Stimulated activated naive CD8-positive, alpha-beta T cell treated with anti-CD3 and anti-CD28 coated beads, Interleukin-15, amount 100 ng/mL, for 72 hours (primary cell): ENCODE data around the gene RASAL1.

Source experiments
- ATAC-seq: fragments of 150-1000 bp; cut with Tn5 transposase; 2 replicates; pipeline ENCODE4 v1.10.0; 2021; ENCODE audit warnings: mild to moderate bottlenecking, moderate library complexity
- DNase-seq, 2 donors: peaks; one replicate each; pipeline ENCODE4 v3.0.0; 2021 to 2022
- H3K27ac Mint-ChIP-seq, 2 donors: one replicate each; pipeline ENCODE4 v1.8.0; 2022; ENCODE audit warnings: mild to moderate bottlenecking in 2 of 2, mixed read lengths in 2 of 2, moderate library complexity in 2 of 2
- H3K27me3 Mint-ChIP-seq: one replicate; pipeline ENCODE4 v1.8.0; 2022; ENCODE audit warnings: mixed read lengths
- H3K4me1 Mint-ChIP-seq: one replicate; pipeline ENCODE4 v1.8.0; 2022; ENCODE audit warnings: mild to moderate bottlenecking, mixed read lengths
- H3K4me3 Mint-ChIP-seq, 2 donors: one replicate each; pipeline ENCODE4 v1.8.0; 2022; ENCODE audit warnings: mild to moderate bottlenecking in 2 of 2, mixed read lengths in 2 of 2, moderate library complexity in 1 of 2
- H3K9me3 Mint-ChIP-seq, 2 donors: one replicate each; pipeline ENCODE4 v1.8.0; 2022; ENCODE audit warnings: mixed read lengths in 2 of 2

Gene RASAL1, protein sequence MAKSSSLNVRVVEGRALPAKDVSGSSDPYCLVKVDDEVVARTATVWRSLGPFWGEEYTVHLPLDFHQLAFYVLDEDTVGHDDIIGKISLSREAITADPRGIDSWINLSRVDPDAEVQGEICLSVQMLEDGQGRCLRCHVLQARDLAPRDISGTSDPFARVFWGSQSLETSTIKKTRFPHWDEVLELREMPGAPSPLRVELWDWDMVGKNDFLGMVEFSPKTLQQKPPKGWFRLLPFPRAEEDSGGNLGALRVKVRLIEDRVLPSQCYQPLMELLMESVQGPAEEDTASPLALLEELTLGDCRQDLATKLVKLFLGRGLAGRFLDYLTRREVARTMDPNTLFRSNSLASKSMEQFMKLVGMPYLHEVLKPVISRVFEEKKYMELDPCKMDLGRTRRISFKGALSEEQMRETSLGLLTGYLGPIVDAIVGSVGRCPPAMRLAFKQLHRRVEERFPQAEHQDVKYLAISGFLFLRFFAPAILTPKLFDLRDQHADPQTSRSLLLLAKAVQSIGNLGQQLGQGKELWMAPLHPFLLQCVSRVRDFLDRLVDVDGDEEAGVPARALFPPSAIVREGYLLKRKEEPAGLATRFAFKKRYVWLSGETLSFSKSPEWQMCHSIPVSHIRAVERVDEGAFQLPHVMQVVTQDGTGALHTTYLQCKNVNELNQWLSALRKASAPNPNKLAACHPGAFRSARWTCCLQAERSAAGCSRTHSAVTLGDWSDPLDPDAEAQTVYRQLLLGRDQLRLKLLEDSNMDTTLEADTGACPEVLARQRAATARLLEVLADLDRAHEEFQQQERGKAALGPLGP

DNA sequence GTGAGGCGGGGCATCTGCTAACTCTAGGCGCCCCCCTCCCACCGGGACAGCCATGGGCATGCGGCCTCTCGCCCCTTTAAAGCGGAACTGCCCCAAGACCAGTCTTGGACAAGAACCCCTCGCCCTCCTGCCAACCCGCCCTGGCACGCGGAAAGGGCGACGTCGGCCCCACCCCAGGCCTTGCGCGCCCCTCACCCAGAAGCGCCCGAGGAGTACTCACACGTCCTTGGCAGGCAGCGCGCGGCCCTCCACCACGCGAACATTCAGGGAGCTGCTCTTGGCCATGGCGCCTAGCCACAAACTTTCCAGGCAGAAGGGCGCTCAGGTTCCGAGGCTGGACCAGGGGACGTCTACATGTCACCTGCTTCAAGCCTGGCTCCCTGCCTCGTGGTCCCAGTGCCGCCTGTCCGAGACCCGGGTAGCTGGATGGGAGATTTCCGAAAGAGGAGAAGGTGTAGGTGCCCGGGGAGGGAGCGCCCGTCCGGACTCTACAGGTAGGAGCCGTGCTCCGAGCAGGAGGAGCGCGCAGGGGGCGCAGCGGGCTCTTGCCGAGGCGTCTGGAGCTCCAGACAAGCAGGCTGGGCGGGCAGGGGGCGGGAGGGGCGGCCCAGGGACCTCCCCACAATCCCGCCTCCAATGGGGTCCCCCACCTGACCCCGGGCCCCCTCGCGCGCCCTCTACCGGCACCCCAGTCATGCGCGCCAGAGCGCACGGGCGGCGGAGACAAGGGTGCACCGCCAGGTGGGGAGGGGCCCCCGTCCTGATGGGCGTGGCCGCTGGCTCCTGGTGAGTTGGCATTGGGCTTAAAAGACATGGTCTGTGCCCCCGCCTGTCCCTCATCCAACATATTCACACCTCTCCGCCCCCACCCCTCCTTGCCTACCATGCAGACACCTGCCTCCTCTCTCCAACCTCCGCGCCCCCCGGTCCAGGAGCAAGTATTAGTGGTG is at the start of gene RASAL1:
TSS of gene RASAL1 (minus strand) at position 584 of the 950 bp plus-strand sequence. CDS start at position 285, 299 bp downstream.
- peaks cover 8% of the 10 kb centered on the region for H3K27me3 Mint-ChIP-seq
- peak; percentile 89 for ATAC-seq
- H3K4me1 Mint-ChIP-seq, result peaks cover 41% of the 10 kb centered on the region
- H3K9me3 Mint-ChIP-seq, result no peaks in the 10 kb centered on the region
- peak; percentile 85 to 89 for DNase-seq
- H3K27ac Mint-ChIP-seq, result peak within 1 kb of the TSS; percentile 49 to 94
- peak within 1 kb of the TSS; percentile 82 to 90 for H3K4me3 Mint-ChIP-seq

DNA sequence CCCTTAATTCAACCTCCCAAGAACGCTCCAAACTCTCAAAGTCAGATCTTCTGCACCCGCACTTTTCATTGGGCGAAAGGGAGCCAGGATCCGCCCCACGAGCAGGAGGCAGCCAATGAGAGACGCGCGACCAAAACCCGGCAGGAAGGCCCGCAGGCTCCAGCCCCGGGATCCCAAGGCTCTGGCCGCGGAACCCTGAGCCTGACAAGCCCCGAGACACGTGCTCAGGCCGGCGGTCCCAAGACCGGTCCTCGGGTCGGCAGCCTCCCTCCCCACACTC is 49.3 kb upstream of the RASAL1 start:
- Mint-ChIP-seq H3K4me3 (peak overlapping the region; percentile 94 to 96), H3K9me3 (no peaks in the 10 kb centered on the region), H3K4me1 (peaks cover 35% of the 10 kb centered on the region), H3K27me3 (no peaks in the 10 kb centered on the region), H3K27ac (peak overlapping the region; percentile 97 to 99)
- ATAC-seq (peak; percentile 90), DNase-seq (peak; percentile 89 to 91)

DNA sequence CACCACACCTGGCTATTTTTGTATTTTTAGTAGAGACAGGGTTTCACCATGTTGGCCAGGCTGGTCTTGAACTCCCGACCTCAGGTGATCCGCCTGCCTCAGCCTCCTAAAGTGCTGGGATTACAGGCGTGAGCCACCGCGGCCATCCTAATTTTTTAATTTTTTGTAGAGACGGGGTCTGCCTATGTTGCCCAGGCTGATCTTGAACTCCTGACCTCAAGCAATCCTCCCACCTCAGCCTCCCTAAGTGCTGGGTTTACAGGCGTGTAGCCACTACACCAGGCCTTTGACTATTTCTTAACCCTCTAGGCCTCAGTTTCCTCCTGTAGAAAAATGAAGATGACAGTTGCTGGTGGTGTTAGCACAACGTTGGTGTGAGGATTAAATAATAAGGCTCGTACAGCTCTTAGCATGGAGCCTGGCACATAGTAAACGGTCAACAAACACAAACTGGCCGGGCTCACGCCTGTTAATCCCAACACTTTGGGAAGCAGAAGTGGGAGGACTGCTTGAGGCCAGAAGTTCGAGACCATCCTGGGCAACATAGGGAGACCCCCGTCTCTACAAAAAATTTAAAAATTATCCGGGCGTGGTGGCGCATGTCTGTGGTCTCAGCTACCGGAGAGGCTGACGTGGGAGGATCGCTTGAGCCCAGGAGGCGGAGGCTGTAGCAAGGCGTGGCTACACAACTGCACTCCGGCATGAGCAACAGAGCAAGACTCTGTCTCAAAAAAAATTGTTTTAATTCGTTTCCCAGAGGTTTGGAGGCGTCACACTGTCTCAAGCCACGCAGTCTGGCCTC is 48.7 kb upstream of the RASAL1 start:
- ATAC-seq (peak; percentile 79), DNase-seq (no peak)
- Mint-ChIP-seq H3K27me3 (no peaks in the 10 kb centered on the region), H3K4me1 (peaks cover 35% of the 10 kb centered on the region), H3K4me3 (peak overlapping the region; percentile 94 to 96), H3K9me3 (no peaks in the 10 kb centered on the region), H3K27ac (peak overlapping the region; percentile 71 to 97)

DNA sequence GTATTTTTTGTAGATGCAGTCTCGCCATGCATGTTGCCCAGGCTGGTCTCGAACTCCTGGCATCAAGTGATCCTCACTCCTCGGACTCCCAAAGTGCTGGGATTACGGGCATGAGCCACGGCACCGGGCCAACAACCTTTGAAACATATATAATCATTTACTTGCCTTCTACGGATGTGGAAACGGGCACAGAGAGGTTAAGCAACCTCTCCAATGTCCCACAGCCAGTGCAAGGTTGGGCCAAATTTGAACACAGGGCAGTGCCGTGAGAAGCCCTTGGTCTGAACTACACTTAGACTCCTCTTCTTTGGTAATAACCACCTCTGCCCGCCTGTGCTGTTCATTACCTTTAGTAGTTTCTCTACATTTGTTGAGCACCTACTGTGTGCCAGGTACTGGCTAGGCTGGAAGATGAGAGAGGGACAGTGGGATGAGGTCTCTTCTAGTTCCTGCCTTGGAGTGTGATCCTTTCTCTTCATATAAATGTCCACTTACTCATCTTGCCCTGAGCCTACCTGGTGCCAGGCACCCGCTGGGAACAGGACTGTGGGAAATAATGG is 47.5 kb upstream of the RASAL1 start:
- H3K27ac Mint-ChIP-seq, result peak overlapping the region in 1 of 2 donors; percentile 96
- DNase-seq, result no peak
- no peak for ATAC-seq
- H3K4me3 Mint-ChIP-seq, result peak overlapping the region; percentile 94 to 96
- H3K27me3 Mint-ChIP-seq, result no peaks in the 10 kb centered on the region
- no peaks in the 10 kb centered on the region for H3K9me3 Mint-ChIP-seq
- peaks cover 35% of the 10 kb centered on the region for H3K4me1 Mint-ChIP-seq

DNA sequence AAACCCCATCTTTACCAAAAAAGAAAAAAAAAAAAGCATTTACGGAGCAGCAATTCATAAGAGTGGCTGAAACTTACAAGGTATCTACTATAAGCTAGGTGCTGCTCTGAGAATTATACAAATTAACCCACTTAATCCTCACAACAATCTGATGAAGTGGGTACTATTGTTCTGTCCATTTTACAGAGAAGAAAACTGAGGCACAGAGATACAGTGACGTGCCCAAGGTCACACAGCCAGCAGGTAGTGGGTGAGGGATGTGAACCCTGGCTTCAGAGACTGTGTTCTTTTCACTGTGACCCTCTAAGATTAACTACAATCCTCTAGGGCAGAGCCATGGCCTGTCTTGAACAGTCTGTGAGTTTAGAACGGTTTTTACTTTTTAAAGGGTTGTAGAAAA is 46.4 kb upstream of the RASAL1 start:
- Mint-ChIP-seq H3K4me3 (no peak overlapping the region), H3K27me3 (no peaks in the 10 kb centered on the region), H3K27ac (peak overlapping the region in 1 of 2 donors; percentile 34), H3K4me1 (peaks cover 29% of the 10 kb centered on the region), H3K9me3 (no peaks in the 10 kb centered on the region)
- no peak for DNase-seq
- ATAC-seq, result no peak

DNA sequence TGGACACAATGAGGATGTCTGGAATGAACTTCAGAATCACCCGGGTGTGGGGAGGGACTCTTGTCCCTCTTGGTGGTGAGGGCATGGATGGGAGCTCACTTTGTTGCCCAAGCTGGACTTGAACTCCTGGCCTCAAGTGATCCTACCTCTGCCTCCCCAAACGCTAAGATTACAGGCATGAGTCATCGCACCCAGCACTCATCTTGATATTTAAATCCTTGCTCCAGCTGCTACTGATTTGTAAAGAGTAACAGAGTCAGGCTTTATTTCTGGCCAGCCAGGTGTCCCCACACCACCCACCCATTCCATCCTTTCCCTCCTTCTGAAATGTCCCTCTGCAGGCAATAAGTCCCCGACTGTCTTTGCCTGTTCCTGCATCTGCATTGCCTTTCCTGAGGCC is 44.8 kb upstream of the RASAL1 start:
- Mint-ChIP-seq H3K9me3 (no peaks in the 10 kb centered on the region), H3K27ac (peak overlapping the region in 1 of 2 donors; percentile 85), H3K4me3 (no peak overlapping the region), H3K4me1 (peaks cover 19% of the 10 kb centered on the region), H3K27me3 (no peaks in the 10 kb centered on the region)
- ATAC-seq (no peak), DNase-seq (no peak)

DNA sequence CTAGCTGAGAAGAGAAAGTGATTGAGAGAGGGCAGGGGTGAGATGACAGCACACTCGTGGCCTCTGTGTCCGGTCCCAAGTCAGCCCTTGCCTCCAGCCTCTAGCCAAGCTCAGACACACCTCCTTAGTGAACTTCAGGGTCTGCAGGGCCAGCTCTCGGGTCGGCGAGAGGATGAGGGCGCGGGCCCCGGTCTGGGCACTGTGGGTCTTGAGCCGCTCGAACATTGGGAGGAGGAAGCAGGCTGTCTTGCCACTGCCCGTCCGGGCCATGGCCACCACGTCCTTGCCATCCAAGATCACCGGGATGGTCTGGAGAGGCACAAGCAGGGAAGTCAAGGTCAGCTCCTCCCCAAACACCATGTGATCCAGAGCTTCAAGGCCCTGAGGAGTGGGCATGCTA is 43.5 kb upstream of the RASAL1 start:
- Mint-ChIP-seq H3K4me3 (no peak overlapping the region), H3K9me3 (no peaks in the 10 kb centered on the region), H3K4me1 (peaks cover 25% of the 10 kb centered on the region), H3K27me3 (no peaks in the 10 kb centered on the region), H3K27ac (no peak overlapping the region)
- ATAC-seq, result no peak
- DNase-seq, result no peak

DNA sequence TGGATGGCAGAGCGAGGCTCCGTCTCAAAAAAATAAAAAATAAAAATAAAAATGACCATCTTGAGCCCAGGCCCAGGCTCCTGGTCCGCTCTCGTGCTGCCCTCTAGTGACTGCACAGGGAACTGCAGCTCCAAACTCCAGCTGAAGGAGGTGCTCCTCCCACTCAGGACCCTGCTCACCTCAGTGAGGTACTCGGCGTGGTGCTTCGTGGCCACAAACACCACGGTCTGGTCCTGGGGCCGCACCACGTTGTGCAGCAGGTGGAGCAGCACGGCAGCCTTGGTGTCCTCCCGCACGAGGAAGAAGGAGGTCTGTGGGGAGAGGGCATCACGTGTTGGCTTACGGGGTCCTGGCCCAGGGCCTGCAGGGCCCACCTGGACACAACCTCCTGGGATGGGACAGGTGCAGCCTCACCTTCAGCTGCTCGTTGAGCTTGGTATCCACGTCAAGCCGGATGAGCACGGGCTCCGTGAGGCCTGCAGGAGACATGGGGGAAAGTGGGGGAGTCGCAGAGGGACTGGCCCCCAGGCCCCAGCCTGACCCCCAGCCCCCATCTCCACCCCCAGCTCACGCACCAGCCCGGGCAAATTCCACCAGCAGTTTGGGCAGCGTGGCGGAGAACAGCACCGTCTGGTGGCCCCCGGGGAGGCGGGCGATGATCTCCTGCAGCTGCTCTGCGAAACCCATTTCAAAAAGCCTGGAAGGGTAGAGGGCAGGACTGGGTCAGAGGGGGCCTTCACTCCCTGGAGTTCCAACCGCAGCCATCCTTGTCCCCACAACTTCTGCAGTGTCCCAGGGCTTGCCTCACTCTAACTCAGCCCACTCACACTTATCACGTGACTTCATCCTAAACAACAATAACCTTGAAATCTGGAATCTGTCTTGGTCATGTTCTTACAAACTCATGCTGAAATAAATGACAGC is 39.2 kb upstream of the RASAL1 start:
- peak overlapping the region; percentile 1 to 31 for H3K27ac Mint-ChIP-seq

DNA sequence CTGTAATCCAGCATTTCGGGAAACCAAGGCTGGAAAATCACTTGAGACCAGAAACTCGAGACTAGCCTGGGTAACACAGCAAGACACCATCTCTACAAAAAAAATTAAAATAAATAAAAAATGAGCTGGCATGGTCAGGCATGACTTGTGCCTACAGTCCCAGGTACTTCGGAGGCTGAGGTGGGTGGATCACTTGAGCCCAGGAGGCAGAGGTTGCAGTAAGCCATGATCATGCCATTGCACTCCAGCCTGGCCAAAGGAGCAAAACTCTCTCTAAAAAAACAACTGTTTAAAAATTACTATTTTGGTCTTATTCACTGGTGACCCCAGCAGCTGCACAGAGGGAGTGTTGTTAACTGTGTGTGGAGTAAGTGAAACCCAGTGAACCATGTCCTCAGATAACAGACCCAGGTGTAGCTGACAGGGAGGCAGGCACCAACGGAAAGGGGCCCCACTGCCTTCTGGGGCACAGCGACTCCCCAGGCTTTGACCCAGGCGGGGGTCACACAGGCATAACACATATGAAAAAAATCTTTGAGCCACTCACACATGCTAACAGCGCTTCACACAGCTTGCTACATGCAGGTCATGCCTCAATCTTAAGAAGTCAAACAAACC is 37.6 kb upstream of the RASAL1 start:
- ATAC-seq (no peak), DNase-seq (no peak)
- peaks cover 6% of the 10 kb centered on the region for H3K4me1 Mint-ChIP-seq
- no peaks in the 10 kb centered on the region for H3K9me3 Mint-ChIP-seq
- H3K27ac Mint-ChIP-seq, result no peak overlapping the region
- H3K4me3 Mint-ChIP-seq, result no peak overlapping the region
- no peaks in the 10 kb centered on the region for H3K27me3 Mint-ChIP-seq

More for the DNA sequence above, 39.2 kb upstream of the RASAL1 start:
- Mint-ChIP-seq H3K4me1 (peaks cover 6% of the 10 kb centered on the region), H3K9me3 (no peaks in the 10 kb centered on the region), H3K4me3 (no peak overlapping the region), H3K27me3 (no peaks in the 10 kb centered on the region)
- peak; percentile 76 to 80 for DNase-seq
- ATAC-seq, result peak; percentile 82

DNA sequence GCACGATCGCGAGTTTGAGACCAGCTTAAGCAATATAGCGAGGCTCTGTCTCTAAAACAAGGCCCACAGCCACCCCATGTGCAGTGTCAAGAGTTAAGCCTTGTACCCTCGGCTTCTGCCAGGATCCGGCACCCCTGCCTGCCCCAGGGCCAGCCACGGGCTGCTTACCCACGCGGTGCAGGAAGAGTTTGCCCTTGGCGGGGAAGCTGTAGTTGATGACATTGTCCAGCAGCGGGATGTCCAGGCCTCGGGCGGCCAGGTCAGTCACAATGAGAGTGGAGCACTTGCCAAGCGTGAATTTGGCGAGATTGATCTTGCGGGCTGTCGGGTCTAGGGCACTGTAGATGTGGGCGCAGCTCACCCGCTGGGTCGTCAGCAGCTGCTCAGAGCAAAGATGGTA is 36.6 kb upstream of the RASAL1 start:
- H3K4me3 Mint-ChIP-seq, result no peak overlapping the region
- H3K9me3 Mint-ChIP-seq, result no peaks in the 10 kb centered on the region
- peaks cover 6% of the 10 kb centered on the region for H3K4me1 Mint-ChIP-seq
- ATAC-seq (no peak), DNase-seq (no peak)
- H3K27ac Mint-ChIP-seq, result peak overlapping the region in 1 of 2 donors; percentile 20
- no peaks in the 10 kb centered on the region for H3K27me3 Mint-ChIP-seq

DNA sequence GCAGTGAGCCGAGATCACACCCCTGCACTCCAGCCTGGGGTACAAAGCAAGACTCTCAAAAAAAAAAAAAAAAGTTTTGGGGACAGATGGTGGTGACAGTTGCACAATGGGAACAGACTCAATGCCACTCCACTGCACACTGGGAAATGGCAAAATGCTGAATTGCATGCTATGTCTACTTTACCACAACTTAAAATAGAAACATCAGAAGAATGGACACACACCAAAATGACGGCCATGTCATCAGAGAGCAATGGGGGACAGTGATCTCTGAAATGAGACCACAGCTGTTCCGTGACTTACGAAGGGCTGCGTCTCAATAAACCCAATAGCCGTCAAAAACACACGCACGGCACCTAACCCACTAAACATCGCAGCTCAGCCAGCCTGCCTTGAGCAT is 36.0 kb upstream of the RASAL1 start:
- H3K4me3 Mint-ChIP-seq, result no peak overlapping the region
- DNase-seq (no peak), ATAC-seq (no peak)
- no peaks in the 10 kb centered on the region for H3K27me3 Mint-ChIP-seq
- no peak overlapping the region for H3K27ac Mint-ChIP-seq
- H3K4me1 Mint-ChIP-seq, result peaks cover 6% of the 10 kb centered on the region
- H3K9me3 Mint-ChIP-seq, result no peaks in the 10 kb centered on the region

DNA sequence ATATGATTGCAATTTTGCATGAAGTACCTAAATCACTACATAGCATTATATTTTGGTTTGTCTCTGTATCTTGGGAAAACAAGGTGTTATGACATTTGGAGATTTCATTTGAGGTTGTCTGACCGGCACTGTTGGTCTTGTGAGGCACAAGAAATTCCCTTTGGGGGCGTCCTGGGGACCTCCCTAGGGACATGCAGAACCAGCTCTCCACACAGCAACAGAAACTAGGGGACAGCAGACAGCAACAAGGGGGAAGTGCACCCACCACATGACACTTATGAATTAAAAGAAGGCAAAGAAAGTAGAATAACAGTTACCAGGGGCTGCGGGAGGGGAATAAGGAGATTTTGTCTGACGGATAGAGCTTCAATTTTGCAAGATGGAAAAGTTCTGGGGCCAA is 35.4 kb upstream of the RASAL1 start:
- no peaks in the 10 kb centered on the region for H3K27me3 Mint-ChIP-seq
- no peak overlapping the region for H3K27ac Mint-ChIP-seq
- H3K4me1 Mint-ChIP-seq, result peaks cover 6% of the 10 kb centered on the region
- ATAC-seq (no peak), DNase-seq (no peak)
- no peak overlapping the region for H3K4me3 Mint-ChIP-seq
- no peaks in the 10 kb centered on the region for H3K9me3 Mint-ChIP-seq

DNA sequence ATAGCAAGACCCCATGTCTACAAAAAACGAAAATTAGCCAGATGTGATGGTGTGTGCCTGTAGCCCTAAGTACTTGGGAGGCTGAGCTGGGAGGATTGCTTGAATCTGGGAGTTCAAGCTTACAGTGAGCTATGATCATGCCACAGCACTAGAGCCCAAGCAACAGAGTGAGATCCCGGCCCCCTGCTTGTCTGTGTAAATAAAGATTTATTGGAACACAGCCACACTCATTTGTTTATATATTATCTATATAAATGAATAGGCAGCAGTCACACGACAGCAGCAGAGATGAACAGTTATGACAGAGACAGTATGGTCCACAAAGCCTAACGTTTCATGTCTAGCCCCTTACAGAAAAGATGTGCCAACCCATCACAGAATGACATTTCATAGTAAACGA is 34.9 kb upstream of the RASAL1 start:
- Mint-ChIP-seq H3K4me1 (peaks cover 6% of the 10 kb centered on the region), H3K27me3 (no peaks in the 10 kb centered on the region), H3K27ac (no peak overlapping the region), H3K4me3 (no peak overlapping the region), H3K9me3 (no peaks in the 10 kb centered on the region)
- DNase-seq, result no peak
- no peak for ATAC-seq
